Left ventricle myocardium inferior (tissue), 1 donor: ENCODE results near the gene ADCK2. TPM values are rescaled to one million over a fixed set of nuclear protein-coding genes. Genes with fewer than 3 reads are reported as not detected.

Source experiments
- DNase-seq: peaks from one replicate; pipeline ENCODE4 v3.0.0-alpha.2; 2020
- H3K27ac ChIP-seq: fragments of 200-600 bp; replicated peaks from 2 replicates; pipeline ENCODE4 v1.8.0; 2021
- H3K27me3 ChIP-seq: fragments of 200-600 bp; 2 replicates; pipeline ENCODE4 v1.8.0; 2021; ENCODE audit warnings: low read depth
- H3K36me3 ChIP-seq: fragments of 200-600 bp; 2 replicates; pipeline ENCODE4 v1.8.0; 2021
- H3K4me1 ChIP-seq: fragments of 200-600 bp; 2 replicates; pipeline ENCODE4 v1.8.0; 2021
- H3K4me3 ChIP-seq: fragments of 200-600 bp; 2 replicates; pipeline ENCODE4 v1.8.0; 2021; ENCODE audit warnings: mild to moderate bottlenecking, moderate library complexity
- H3K9me3 ChIP-seq: fragments of 200-600 bp; replicated peaks from 2 replicates; pipeline ENCODE4 v1.8.0; 2021
- CTCF ChIP-seq: fragments of 200-600 bp; IDR thresholded peaks from 2 replicates; pipeline ENCODE4 v1.8.0; 2021; ENCODE audit warnings: antibody characterized with exemption, mild to moderate bottlenecking, borderline replicate concordance
- intact Hi-C: fragments of 100-400 bp; cut with micrococcal nuclease; formaldehyde crosslinking; loops from one replicate; pipeline ENCODE4 v1.11.0; 2022
- total RNA-seq: library from RNA; stranded (reverse); fragmentation: NEBNext Ultra II Directional; extraction: Animal tissue kit (Norgen Biotek cat#: 25700); gene quantifications from one replicate; pipeline ENCODE4 v1.2.1, GENCODE V29; 2021
- donor health status: DM: no; HTN: yes; CAD: no; lungs with severe emphysema.

ADCK2 gene
- total RNA-seq, 1 donor from 2014 or later: 8.5 TPM

- peaks cover under 1% of the 10 kb centered on the region for H3K4me1 ChIP-seq
- H3K27me3 ChIP-seq: no peaks in the 10 kb centered on the region
- peaks cover 30% of the 10 kb centered on the region for H3K36me3 ChIP-seq
- H3K4me3 ChIP-seq: no peak overlapping the region
- no peak for DNase-seq
- intact Hi-C loops: no loop called here
- no peak overlapping the region for H3K27ac ChIP-seq
- TF ChIP-seq CTCF: no peak
- H3K9me3 ChIP-seq: no peaks in the 10 kb centered on the region
These were observed 8.1 kb downstream of the ADCK2 start for GRCh38 chr7:140680886-140681285.

- Histone ChIP-seq H3K4me3 (no peak overlapping the region), H3K27me3 (no peaks in the 10 kb centered on the region), H3K27ac (no peak overlapping the region), H3K36me3 (peaks cover 30% of the 10 kb centered on the region), H3K4me1 (no peaks in the 10 kb centered on the region), H3K9me3 (no peaks in the 10 kb centered on the region)
- DNase-seq: no peak
- intact Hi-C loops: no loop called here
- TF ChIP-seq CTCF: no peak
These were observed 9.0 kb downstream of the ADCK2 start for GRCh38 chr7:140681766-140682165.

GRCh38 chr7:140683657-140684056 lies 10.9 kb downstream of the ADCK2 start:
- Histone ChIP-seq H3K27me3 (no peaks in the 10 kb centered on the region), H3K27ac (no peak overlapping the region), H3K4me3 (no peak overlapping the region), H3K4me1 (no peaks in the 10 kb centered on the region), H3K36me3 (peaks cover 44% of the 10 kb centered on the region), H3K9me3 (no peaks in the 10 kb centered on the region)
- intact Hi-C loops: no loop called here
- no peak for TF ChIP-seq CTCF
- no peak for DNase-seq

GRCh38 chr7:140684066-140684950 lies 11.6 kb downstream of the ADCK2 start:
- DNase-seq: no peak
- H3K4me3 ChIP-seq: no peak overlapping the region
- H3K27ac ChIP-seq: no peak overlapping the region
- H3K9me3 ChIP-seq: no peaks in the 10 kb centered on the region
- no peak for TF ChIP-seq CTCF
- H3K36me3 ChIP-seq: peaks cover 42% of the 10 kb centered on the region
- no peaks in the 10 kb centered on the region for H3K27me3 ChIP-seq
- no peaks in the 10 kb centered on the region for H3K4me1 ChIP-seq
- intact Hi-C loops: no loop called here

- DNase-seq: no peak
- Histone ChIP-seq H3K36me3 (peaks cover 44% of the 10 kb centered on the region), H3K9me3 (no peaks in the 10 kb centered on the region), H3K27me3 (no peaks in the 10 kb centered on the region), H3K4me1 (no peaks in the 10 kb centered on the region), H3K27ac (no peak overlapping the region), H3K4me3 (no peak overlapping the region)
- intact Hi-C loops: no loop called here
- TF ChIP-seq CTCF: no peak
These were observed 12.8 kb downstream of the ADCK2 start for GRCh38 chr7:140685407-140686087.
